ENCODE data around the gene TMEM89. TPM values are rescaled to one million over a fixed set of nuclear protein-coding genes. Genes with fewer than 3 reads are reported as not detected.

TMEM89 gene
- total and polyA plus RNA-seq, 2 of the 4 experiments (the other 2 are of a cell fraction), result 0.15 TPM; not detected in 1

DNA sequence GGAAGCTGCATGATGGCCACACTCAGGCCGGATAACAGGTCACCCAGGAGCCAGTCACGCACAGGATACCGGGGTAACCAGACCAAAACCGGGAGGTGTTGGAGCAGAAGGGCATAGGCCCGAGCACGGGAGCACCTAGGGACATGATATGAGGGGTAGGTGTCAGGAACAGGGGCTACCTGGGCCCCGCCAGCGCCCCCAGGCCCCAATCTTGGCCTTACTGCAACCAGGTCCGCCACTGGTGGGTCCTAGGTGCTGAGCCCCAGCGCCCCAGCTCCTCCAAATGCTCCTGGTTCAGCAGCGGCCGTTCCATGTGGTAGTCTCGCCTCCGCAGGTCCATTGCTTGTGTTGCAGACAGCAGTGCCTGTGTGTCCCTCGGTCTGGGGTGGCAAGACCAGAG lies 11.7 kb upstream of the TMEM89 start:
- POLR2A ChIA-PET (ENCODE audit: unreplicated experiment), result no interaction called here

More for the DNA sequence above, 11.7 kb upstream of the TMEM89 start:
- Histone ChIP-seq H2BK5ac (ENCODE audit: low read depth, low read length, poor library complexity, severe bottlenecking) (no peak overlapping the region), H2AK5ac (ENCODE audit: low read depth, low read length) (no peak overlapping the region), H2BK15ac (ENCODE audit: low read depth, low read length) (no peak overlapping the region), H4K5ac (ENCODE audit: low read depth, low read length) (no peak overlapping the region), H2BK20ac (ENCODE audit: low read depth, low read length) (no peak overlapping the region), H3K4ac (ENCODE audit: low read depth, low read length) (no peak overlapping the region), H3K4me1 (ENCODE audit: control insufficient read depth, insufficient read depth, low read length) (peaks cover 18% of the 10 kb centered on the region), H3K18ac (ENCODE audit: low read depth, low read length) (no peak overlapping the region), H3K14ac (replicated peaks; ENCODE audit: low read depth, low read length) (no peak overlapping the region), H3K4me2 (ENCODE audit: low read depth, low read length) (no peak overlapping the region; the same call in 1 of the 2 replicates), H3K27me3 (ENCODE audit: control insufficient read depth, insufficient read depth, low read length) (no peaks in the 10 kb centered on the region), H4K8ac (ENCODE audit: low read depth in 2 of 2, low read length in 2 of 2) (no peak overlapping the region), H2BK120ac (ENCODE audit: low read depth, low read length) (no peak overlapping the region), H3K4me3 (ENCODE audit: insufficient read depth, low read depth, low read length) (no peak overlapping the region), H3K27ac (ENCODE audit: insufficient read depth, low read length) (no peak overlapping the region), H4K20me1 (ENCODE audit: insufficient read depth, low read length) (peaks cover 48% of the 10 kb centered on the region), H3K36me3 (ENCODE audit: control insufficient read depth, insufficient read depth, low read length) (peaks cover 55% of the 10 kb centered on the region), H4K91ac (ENCODE audit: insufficient read depth, low read depth, low read length) (no peak overlapping the region), H3K9ac (ENCODE audit: low read depth, low read length) (no peak overlapping the region), H2AFZ (replicated peaks; ENCODE audit: low read length, poor library complexity) (no peak overlapping the region), H3K9me1 (ENCODE audit: insufficient read depth, low read length) (peaks cover 12% of the 10 kb centered on the region), H3K56ac (ENCODE audit: extremely low read depth, insufficient read depth, low read length) (no peak overlapping the region), H3K9me3 (ENCODE audit: control insufficient read depth, insufficient read depth, low read length) (no peaks in the 10 kb centered on the region), H2AK9ac (replicated peaks; ENCODE audit: low read depth, low read length, poor library complexity) (peak overlapping the region; percentile 29), H3K79me1 (ENCODE audit: low read depth in 1 of 2, low read length in 2 of 2) (peaks cover 42 to 74% of the 10 kb centered on the region in 2 experiments), H3K23ac (ENCODE audit: low read depth, low read length) (no peak overlapping the region)
- DNase-seq, result no peak
- CTCF ChIA-PET, result interaction anchor here (1.2 kb wide), 1 partner anchor 72 kb away, joined by 3 read pairs; no protein-coding TSS in a partner anchor
- no TSS peak for BruUV-seq (replicated peaks)
- TF ChIP-seq NFE2L2 (IDR thresholded peaks at IDR 0.05; ENCODE audit: low read depth, low read length), result no peak
- in situ Hi-C loops (cut with MboI; ENCODE audit: low sequenced_read_pairs), result no loop called here
- intact Hi-C loops (cut with micrococcal nuclease), result loop anchor here (10.0 kb wide), 1 partner anchor 188 kb away; the partner anchor contains the start of genes ATRIP, CCDC51 and TMA7
- ATAC-seq (ENCODE audit: low read depth), result no peak
- dilution Hi-C loops (cut with HindIII; ENCODE audit: low sequenced_read_pairs, unreplicated experiment), result no loop called here
- WGBS, 2 experiments (ENCODE audit: extremely low coverage in 2 of 2, insufficient read length in 1 of 2), result 98% methylated on average over 8 of the region's 15 CpGs; no CpG with 5 or more reads in 1 of the 2 experiments
